ENCODE results near the gene TNFSF8.

TNFSF8 gene

GRCh38 chr9:114938687-114939575, 8.5 kb upstream of the TNFSF8 start:
- no peak for DNase-seq (ENCODE audit: insufficient read length, low spot score)
- FAIRE-seq: no peak
- TF ChIP-seq PAX5 (IDR thresholded peaks at IDR 0.05; ENCODE audit: insufficient read depth, low read length, severe bottlenecking) (no peak), POLR2A (IDR thresholded peaks at IDR 0.05; ENCODE audit: low read depth, low read length) (no peak), POU2F2 (IDR thresholded peaks at IDR 0.05; ENCODE audit: low read depth, low read length) (no peak)

GRCh38 chr9:114937516-114937915, 7.1 kb upstream of the TNFSF8 start:
- no peak for DNase-seq (ENCODE audit: insufficient read length, low spot score)
- FAIRE-seq: no peak
- TF ChIP-seq SPI1 (IDR thresholded peaks at IDR 0.05; ENCODE audit: low read depth, low read length): no peak

- TF ChIP-seq POLR2AphosphoS5 (IDR thresholded peaks at IDR 0.05; ENCODE audit: low read depth, low read length): no peak
- TF ChIP-seq TAF1 (IDR thresholded peaks at IDR 0.05; ENCODE audit: low read depth, low read length): no peak
- TF ChIP-seq POU2F2 (IDR thresholded peaks at IDR 0.05; ENCODE audit: low read depth, low read length): no peak
- no peak for TF ChIP-seq PAX5 (IDR thresholded peaks at IDR 0.05; ENCODE audit: insufficient read depth, low read length, severe bottlenecking)
- TF ChIP-seq SPI1 (IDR thresholded peaks at IDR 0.05; ENCODE audit: low read depth, low read length): no peak
- TF ChIP-seq POLR2A (IDR thresholded peaks at IDR 0.05; ENCODE audit: low read depth, low read length): no peak
- DNase-seq (ENCODE audit: insufficient read length, low spot score): no peak
- no peak for FAIRE-seq
These were observed 6.2 kb upstream of the TNFSF8 start for GRCh38 chr9:114936581-114936980.

GRCh38 chr9:114935119-114935518, 4.7 kb upstream of the TNFSF8 start:
- TF ChIP-seq PAX5 (IDR thresholded peaks at IDR 0.05; ENCODE audit: insufficient read depth, low read length, severe bottlenecking): no peak
- TF ChIP-seq POU2F2 (IDR thresholded peaks at IDR 0.05; ENCODE audit: low read depth, low read length): no peak
- no peak for TF ChIP-seq POLR2A (IDR thresholded peaks at IDR 0.05; ENCODE audit: low read depth, low read length)
- TF ChIP-seq TAF1 (IDR thresholded peaks at IDR 0.05; ENCODE audit: low read depth, low read length): no peak
- no peak for TF ChIP-seq SPI1 (IDR thresholded peaks at IDR 0.05; ENCODE audit: low read depth, low read length)
- no peak for TF ChIP-seq POLR2AphosphoS5 (IDR thresholded peaks at IDR 0.05; ENCODE audit: low read depth, low read length)
- no peak for FAIRE-seq
- no peak for DNase-seq (ENCODE audit: insufficient read length, low spot score)

- DNase-seq (ENCODE audit: insufficient read length, low spot score): no peak
- no peak for FAIRE-seq
- TF ChIP-seq TAF1 (IDR thresholded peaks at IDR 0.05; ENCODE audit: low read depth, low read length) (no peak), POU2F2 (IDR thresholded peaks at IDR 0.05; ENCODE audit: low read depth, low read length) (no peak), POLR2A (IDR thresholded peaks at IDR 0.05; ENCODE audit: low read depth, low read length) (no peak), SPI1 (IDR thresholded peaks at IDR 0.05; ENCODE audit: low read depth, low read length) (no peak), PAX5 (IDR thresholded peaks at IDR 0.05; ENCODE audit: insufficient read depth, low read length, severe bottlenecking) (no peak), POLR2AphosphoS5 (IDR thresholded peaks at IDR 0.05; ENCODE audit: low read depth, low read length) (no peak)
These were observed 2.1 kb upstream of the TNFSF8 start for GRCh38 chr9:114932502-114932901.

- DNase-seq (ENCODE audit: insufficient read length, low spot score) (no peak), FAIRE-seq (no peak)
- TF ChIP-seq SPI1 (IDR thresholded peaks at IDR 0.05; ENCODE audit: low read depth, low read length) (no peak), PAX5 (IDR thresholded peaks at IDR 0.05; ENCODE audit: insufficient read depth, low read length, severe bottlenecking) (no peak), POU2F2 (IDR thresholded peaks at IDR 0.05; ENCODE audit: low read depth, low read length) (no peak), POLR2AphosphoS5 (IDR thresholded peaks at IDR 0.05; ENCODE audit: low read depth, low read length) (no peak), TAF1 (IDR thresholded peaks at IDR 0.05; ENCODE audit: low read depth, low read length) (no peak), POLR2A (IDR thresholded peaks at IDR 0.05; ENCODE audit: low read depth, low read length) (no peak)
These were observed 1.0 kb upstream of the TNFSF8 start for GRCh38 chr9:114931407-114931806.

GRCh38 chr9:114929201-114929600, 1.2 kb downstream of the TNFSF8 start:
- DNase-seq (ENCODE audit: insufficient read length, low spot score) (no peak), FAIRE-seq (no peak)
- no peak for TF ChIP-seq SPI1 (IDR thresholded peaks at IDR 0.05; ENCODE audit: low read depth, low read length)
- no peak for TF ChIP-seq POLR2AphosphoS5 (IDR thresholded peaks at IDR 0.05; ENCODE audit: low read depth, low read length)
- TF ChIP-seq TAF1 (IDR thresholded peaks at IDR 0.05; ENCODE audit: low read depth, low read length): no peak
- no peak for TF ChIP-seq PAX5 (IDR thresholded peaks at IDR 0.05; ENCODE audit: insufficient read depth, low read length, severe bottlenecking)
- TF ChIP-seq POLR2A (IDR thresholded peaks at IDR 0.05; ENCODE audit: low read depth, low read length): no peak
- TF ChIP-seq POU2F2 (IDR thresholded peaks at IDR 0.05; ENCODE audit: low read depth, low read length): no peak

GRCh38 chr9:114928671-114929070, 1.7 kb downstream of the TNFSF8 start:
- TF ChIP-seq PAX5 (IDR thresholded peaks at IDR 0.05; ENCODE audit: insufficient read depth, low read length, severe bottlenecking) (no peak), SPI1 (IDR thresholded peaks at IDR 0.05; ENCODE audit: low read depth, low read length) (no peak), POLR2A (IDR thresholded peaks at IDR 0.05; ENCODE audit: low read depth, low read length) (no peak), POU2F2 (IDR thresholded peaks at IDR 0.05; ENCODE audit: low read depth, low read length) (no peak), POLR2AphosphoS5 (IDR thresholded peaks at IDR 0.05; ENCODE audit: low read depth, low read length) (no peak), TAF1 (IDR thresholded peaks at IDR 0.05; ENCODE audit: low read depth, low read length) (no peak)
- no peak for DNase-seq (ENCODE audit: insufficient read length, low spot score)
- no peak for FAIRE-seq

- FAIRE-seq: no peak
- no peak for TF ChIP-seq POLR2A (IDR thresholded peaks at IDR 0.05; ENCODE audit: low read depth, low read length)
- no peak for DNase-seq (ENCODE audit: insufficient read length, low spot score)
These were observed 2.3 kb downstream of the TNFSF8 start for GRCh38 chr9:114928136-114928535.

GRCh38 chr9:114925672-114926071, 4.7 kb downstream of the TNFSF8 start:
- TF ChIP-seq TAF1 (IDR thresholded peaks at IDR 0.05; ENCODE audit: low read depth, low read length): no peak
- TF ChIP-seq PAX5 (IDR thresholded peaks at IDR 0.05; ENCODE audit: insufficient read depth, low read length, severe bottlenecking): no peak
- no peak for TF ChIP-seq POLR2A (IDR thresholded peaks at IDR 0.05; ENCODE audit: low read depth, low read length)
- TF ChIP-seq POLR2AphosphoS5 (IDR thresholded peaks at IDR 0.05; ENCODE audit: low read depth, low read length): no peak
- no peak for TF ChIP-seq POU2F2 (IDR thresholded peaks at IDR 0.05; ENCODE audit: low read depth, low read length)
- no peak for TF ChIP-seq SPI1 (IDR thresholded peaks at IDR 0.05; ENCODE audit: low read depth, low read length)
- FAIRE-seq: no peak
- no peak for DNase-seq (ENCODE audit: insufficient read length, low spot score)

Data from GM12891 (cell line).